Epidermal melanocyte (primary cell): ENCODE data around the gene SNX30.

Experiments
- DNase-seq: peaks from one replicate; pipeline ENCODE4 v3.0.0; 2011; ENCODE audit warnings: low spot score; ENCODE audit not compliant: insufficient read length

Gene SNX30

GRCh38 chr9:112752334-112753125, 2.0 kb downstream of the SNX30 start:
- DNase-seq: no peak

GRCh38 chr9:112753725-112754124, 3.2 kb downstream of the SNX30 start:
- DNase-seq: no peak

- no peak for DNase-seq
Measured at GRCh38 chr9:112754578-112754977, 4.0 kb downstream of the SNX30 start.

- DNase-seq: no peak
Measured at GRCh38 chr9:112755016-112755427, 4.5 kb downstream of the SNX30 start.

- no peak for DNase-seq
Measured at GRCh38 chr9:112755675-112756074, 5.1 kb downstream of the SNX30 start.

- DNase-seq: no peak
Measured at GRCh38 chr9:112757282-112757883, 6.8 kb downstream of the SNX30 start.

- DNase-seq: no peak
Measured at GRCh38 chr9:112757940-112758339, 7.4 kb downstream of the SNX30 start.

- DNase-seq: no peak
Measured at GRCh38 chr9:112760821-112761220, 10.3 kb downstream of the SNX30 start.

- DNase-seq: no peak
Measured at GRCh38 chr9:112761912-112762655, 11.5 kb downstream of the SNX30 start.

- no peak for DNase-seq
Measured at GRCh38 chr9:112762726-112763518, 12.4 kb downstream of the SNX30 start.

- DNase-seq: no peak
Measured at GRCh38 chr9:112764344-112764743, 13.8 kb downstream of the SNX30 start.

- no peak for DNase-seq
Measured at GRCh38 chr9:112764837-112765236, 14.3 kb downstream of the SNX30 start.

GRCh38 chr9:112765281-112765680, 14.7 kb downstream of the SNX30 start:
- DNase-seq: no peak

- DNase-seq: no peak
Measured at GRCh38 chr9:112771359-112772214, 21.0 kb downstream of the SNX30 start.

GRCh38 chr9:112772215-112772509, 21.6 kb downstream of the SNX30 start:
- no peak for DNase-seq

- DNase-seq: no peak
Measured at GRCh38 chr9:112772551-112772950, 22.0 kb downstream of the SNX30 start.

GRCh38 chr9:112774006-112774996, 23.7 kb downstream of the SNX30 start:
- no peak for DNase-seq

GRCh38 chr9:112777914-112778313, 27.4 kb downstream of the SNX30 start:
- DNase-seq: no peak

- peak; percentile 22 for DNase-seq
Measured at GRCh38 chr9:112780450-112781036, 30.0 kb downstream of the SNX30 start.
